Measurements from ENCODE around the gene OR2C1.

The OR2C1 gene

DNA sequence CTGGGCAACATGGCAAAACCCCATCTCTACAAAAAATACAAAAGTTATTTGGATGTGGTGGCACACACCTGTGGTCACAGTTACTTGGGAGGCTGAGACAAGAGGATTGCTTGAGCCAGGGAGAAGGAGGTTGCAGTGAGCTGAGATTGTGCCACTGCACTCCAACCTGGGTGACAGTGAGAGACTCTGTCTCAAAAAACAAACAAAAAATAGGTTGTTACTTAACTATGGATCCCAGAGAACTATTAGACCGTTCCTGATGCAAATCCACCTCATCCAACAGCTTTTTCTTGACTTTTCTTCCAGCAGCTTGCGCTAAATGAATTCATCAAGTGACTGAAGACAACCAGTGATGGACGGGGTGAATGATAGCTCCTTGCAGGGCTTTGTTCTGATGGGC is at the start of gene OR2C1:
Gene OR2C1, plus strand, starts transcription at position 301 of the 400 bp plus-strand sequence. Its CDS starts 52 bp downstream, at position 353.
- H3K27me3 ChIP-seq (ENCODE audit: control insufficient read depth, low read length), result 0 out of 2 replicates have a peak, but pooled peaks cover 3% of the 10 kb centered on the region
- H3K36me3 ChIP-seq (ENCODE audit: control insufficient read depth, low read length), result no peaks in the 10 kb centered on the region
- no peak within 1 kb of the TSS for H3K27ac ChIP-seq (ENCODE audit: low read depth, low read length)
- H3K4me2 ChIP-seq (ENCODE audit: low read length), result no peak within 1 kb of the TSS
- H3F3A ChIP-seq (ENCODE audit: control insufficient read depth, insufficient read depth), result no peaks in the 10 kb centered on the region
- H3K4me3 ChIP-seq (ENCODE audit: low read length), result no peak within 1 kb of the TSS
- H3K9me2 ChIP-seq (replicated peaks; ENCODE audit: control insufficient read depth, low read length), result no peaks in the 10 kb centered on the region
- TF ChIP-seq, protein P1, sequence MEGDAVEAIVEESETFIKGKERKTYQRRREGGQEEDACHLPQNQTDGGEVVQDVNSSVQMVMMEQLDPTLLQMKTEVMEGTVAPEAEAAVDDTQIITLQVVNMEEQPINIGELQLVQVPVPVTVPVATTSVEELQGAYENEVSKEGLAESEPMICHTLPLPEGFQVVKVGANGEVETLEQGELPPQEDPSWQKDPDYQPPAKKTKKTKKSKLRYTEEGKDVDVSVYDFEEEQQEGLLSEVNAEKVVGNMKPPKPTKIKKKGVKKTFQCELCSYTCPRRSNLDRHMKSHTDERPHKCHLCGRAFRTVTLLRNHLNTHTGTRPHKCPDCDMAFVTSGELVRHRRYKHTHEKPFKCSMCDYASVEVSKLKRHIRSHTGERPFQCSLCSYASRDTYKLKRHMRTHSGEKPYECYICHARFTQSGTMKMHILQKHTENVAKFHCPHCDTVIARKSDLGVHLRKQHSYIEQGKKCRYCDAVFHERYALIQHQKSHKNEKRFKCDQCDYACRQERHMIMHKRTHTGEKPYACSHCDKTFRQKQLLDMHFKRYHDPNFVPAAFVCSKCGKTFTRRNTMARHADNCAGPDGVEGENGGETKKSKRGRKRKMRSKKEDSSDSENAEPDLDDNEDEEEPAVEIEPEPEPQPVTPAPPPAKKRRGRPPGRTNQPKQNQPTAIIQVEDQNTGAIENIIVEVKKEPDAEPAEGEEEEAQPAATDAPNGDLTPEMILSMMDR (IDR thresholded peaks at IDR 0.05; ENCODE audit: low read depth, low read length, poor library complexity, severe bottlenecking), result no peak
- no peak for TF ChIP-seq EZH2phosphoT487 (IDR thresholded peaks at IDR 0.05; ENCODE audit: borderline replicate concordance, low read length)
- no peaks in the 10 kb centered on the region for H3K4me1 ChIP-seq (ENCODE audit: control insufficient read depth, low read length)
- H3K9me3 ChIP-seq (ENCODE audit: control insufficient read depth, insufficient read depth, low read length), result no peaks in the 10 kb centered on the region
- H3K79me2 ChIP-seq (ENCODE audit: control insufficient read depth, low read length), result no peaks in the 10 kb centered on the region
- H4K20me1 ChIP-seq (ENCODE audit: control insufficient read depth, insufficient read depth, low read depth, low read length), result no peaks in the 10 kb centered on the region

DNA sequence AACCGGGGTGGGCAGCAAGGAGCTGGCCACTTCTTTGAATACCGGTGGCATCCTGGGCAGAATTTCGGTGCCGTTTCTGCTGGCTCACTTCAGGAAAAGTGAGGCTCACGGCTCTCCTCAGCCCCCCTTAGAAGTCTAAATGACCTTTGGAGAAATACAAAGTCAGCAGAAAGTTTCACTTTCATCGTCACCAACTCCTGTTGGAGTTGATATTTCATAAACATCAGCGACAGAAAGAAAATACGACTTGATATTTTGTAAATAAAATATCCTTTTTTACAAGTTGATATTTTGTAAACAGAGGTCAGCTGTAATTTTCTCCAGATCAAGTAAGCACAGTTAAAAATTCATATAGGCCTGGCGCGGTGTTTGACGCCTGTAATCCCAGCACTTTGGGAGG is 49.6 kb upstream of the OR2C1 start:
- no peaks in the 10 kb centered on the region for H4K20me1 ChIP-seq (ENCODE audit: control insufficient read depth, insufficient read depth, low read depth, low read length)
- peaks cover 30% of the 10 kb centered on the region for H3K79me2 ChIP-seq (ENCODE audit: control insufficient read depth, low read length)
- H3K4me3 ChIP-seq (ENCODE audit: low read length), result peak overlapping the region; percentile 85
- TF ChIP-seq EZH2phosphoT487 (IDR thresholded peaks at IDR 0.05; ENCODE audit: borderline replicate concordance, low read length), result no peak
- TF ChIP-seq, protein P1 (IDR thresholded peaks at IDR 0.05; ENCODE audit: low read depth, low read length, poor library complexity, severe bottlenecking), result no peak
- H3K4me1 ChIP-seq (ENCODE audit: control insufficient read depth, low read length), result peaks cover 23% of the 10 kb centered on the region
- no peaks in the 10 kb centered on the region for H3K9me2 ChIP-seq (replicated peaks; ENCODE audit: control insufficient read depth, low read length)
- H3K27me3 ChIP-seq (ENCODE audit: control insufficient read depth, low read length), result no peaks in the 10 kb centered on the region
- peaks cover 53% of the 10 kb centered on the region for H3K36me3 ChIP-seq (ENCODE audit: control insufficient read depth, low read length)
- H3K27ac ChIP-seq (ENCODE audit: low read depth, low read length), result no peak overlapping the region
- H3K9me3 ChIP-seq (ENCODE audit: control insufficient read depth, insufficient read depth, low read length), result peaks cover 32% of the 10 kb centered on the region
- H3K4me2 ChIP-seq (ENCODE audit: low read length), result peak overlapping the region; percentile 77
- peaks cover 3% of the 10 kb centered on the region; the same call in 1 of the 2 replicates for H3F3A ChIP-seq (ENCODE audit: control insufficient read depth, insufficient read depth)

DNA sequence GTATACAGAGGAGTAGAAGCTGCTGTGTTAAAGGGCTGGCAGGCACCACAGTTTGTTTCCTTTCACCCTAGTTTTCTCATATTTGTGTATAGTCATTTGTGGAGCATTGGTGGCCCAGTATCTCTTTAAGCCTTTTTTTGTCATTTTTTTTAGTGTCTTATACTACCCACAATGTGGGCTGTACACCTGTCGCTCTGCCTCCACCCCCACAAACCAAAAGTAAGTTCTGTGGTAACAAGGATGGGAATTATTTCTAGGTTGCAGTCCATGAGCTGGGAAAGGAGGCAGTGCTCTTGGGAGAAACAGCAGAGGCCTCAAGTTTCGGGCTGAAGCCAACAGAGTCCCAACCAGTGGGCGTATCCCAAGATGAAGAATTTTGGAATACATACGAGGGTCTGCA is 44.2 kb upstream of the OR2C1 start:
- Histone ChIP-seq H3F3A (ENCODE audit: control insufficient read depth, insufficient read depth) (no peaks in the 10 kb centered on the region), H3K79me2 (ENCODE audit: control insufficient read depth, low read length) (peaks cover 11% of the 10 kb centered on the region), H3K4me2 (ENCODE audit: low read length) (no peak overlapping the region), H3K4me3 (ENCODE audit: low read length) (no peak overlapping the region), H3K27me3 (ENCODE audit: control insufficient read depth, low read length) (no peaks in the 10 kb centered on the region), H3K9me2 (replicated peaks; ENCODE audit: control insufficient read depth, low read length) (no peaks in the 10 kb centered on the region), H3K9me3 (ENCODE audit: control insufficient read depth, insufficient read depth, low read length) (peaks cover 40% of the 10 kb centered on the region), H3K27ac (ENCODE audit: low read depth, low read length) (no peak overlapping the region), H4K20me1 (ENCODE audit: control insufficient read depth, insufficient read depth, low read depth, low read length) (no peaks in the 10 kb centered on the region), H3K36me3 (ENCODE audit: control insufficient read depth, low read length) (peaks cover 77% of the 10 kb centered on the region), H3K4me1 (ENCODE audit: control insufficient read depth, low read length) (no peaks in the 10 kb centered on the region; the same call in 1 of the 2 replicates)
- TF ChIP-seq EZH2phosphoT487 (IDR thresholded peaks at IDR 0.05; ENCODE audit: borderline replicate concordance, low read length), result no peak

DNA sequence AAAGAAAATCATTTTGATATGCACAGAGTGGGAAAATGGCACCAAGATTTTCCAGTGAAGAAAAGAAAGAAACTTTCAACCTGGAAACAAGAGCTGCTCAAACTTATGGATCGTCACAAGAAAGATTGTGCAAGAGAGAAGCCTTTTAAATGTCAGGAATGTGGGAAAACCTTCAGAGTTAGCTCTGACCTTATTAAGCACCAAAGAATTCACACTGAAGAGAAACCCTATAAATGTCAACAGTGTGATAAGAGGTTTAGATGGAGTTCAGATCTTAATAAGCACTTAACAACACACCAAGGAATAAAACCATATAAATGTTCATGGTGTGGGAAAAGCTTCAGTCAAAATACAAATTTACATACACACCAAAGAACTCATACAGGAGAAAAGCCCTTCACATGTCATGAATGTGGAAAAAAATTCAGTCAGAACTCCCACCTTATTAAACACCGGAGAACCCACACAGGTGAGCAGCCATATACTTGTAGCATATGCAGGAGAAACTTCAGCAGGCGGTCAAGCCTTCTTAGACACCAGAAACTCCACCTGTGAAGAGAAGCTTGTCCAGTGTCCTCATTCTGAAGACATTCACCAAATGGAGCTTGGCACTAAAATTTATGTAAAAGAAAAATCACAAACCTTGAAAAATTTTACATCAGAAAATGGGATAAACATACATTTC is 38.2 kb upstream of the OR2C1 start:
- Histone ChIP-seq H3K9me2 (replicated peaks; ENCODE audit: control insufficient read depth, low read length) (no peaks in the 10 kb centered on the region), H3K4me1 (ENCODE audit: control insufficient read depth, low read length) (no peaks in the 10 kb centered on the region), H4K20me1 (ENCODE audit: control insufficient read depth, insufficient read depth, low read depth, low read length) (no peaks in the 10 kb centered on the region), H3K9me3 (ENCODE audit: control insufficient read depth, insufficient read depth, low read length) (peaks cover 57% of the 10 kb centered on the region), H3K27ac (ENCODE audit: low read depth, low read length) (no peak overlapping the region), H3K4me2 (ENCODE audit: low read length) (no peak overlapping the region), H3K79me2 (ENCODE audit: control insufficient read depth, low read length) (no peaks in the 10 kb centered on the region), H3F3A (ENCODE audit: control insufficient read depth, insufficient read depth) (no peaks in the 10 kb centered on the region), H3K4me3 (ENCODE audit: low read length) (no peak overlapping the region), H3K27me3 (ENCODE audit: control insufficient read depth, low read length) (no peaks in the 10 kb centered on the region), H3K36me3 (ENCODE audit: control insufficient read depth, low read length) (peaks cover 56% of the 10 kb centered on the region)
- TF ChIP-seq, protein P1 (IDR thresholded peaks at IDR 0.05; ENCODE audit: low read depth, low read length, poor library complexity, severe bottlenecking), result no peak
- no peak for TF ChIP-seq EZH2phosphoT487 (IDR thresholded peaks at IDR 0.05; ENCODE audit: borderline replicate concordance, low read length)
